NCI-H345 treated with DMSO at 0.1 percent for 48 hours (cell line): Measurements from ENCODE around the gene TULP4.

Source experiments
- DNase-seq: peaks from one replicate; lab custom pipeline; 2025; ENCODE audit not compliant: unreplicated experiment; lab: John Stamatoyannopoulos, UW

TULP4 gene

GRCh38 chr6:158357570-158358216, 45.4 kb downstream of the TULP4 start:
- no peak for DNase-seq

- no peak for DNase-seq
Measured at GRCh38 chr6:158358450-158359077, 46.3 kb downstream of the TULP4 start.

GRCh38 chr6:158361068-158361467, 48.8 kb downstream of the TULP4 start:
- no peak for DNase-seq

- DNase-seq = no peak
Measured at GRCh38 chr6:158361961-158362669, 49.9 kb downstream of the TULP4 start.

GRCh38 chr6:158366363-158366762, 54.1 kb downstream of the TULP4 start:
- DNase-seq = no peak

- DNase-seq = no peak
Measured at GRCh38 chr6:158367816-158368215, 55.6 kb downstream of the TULP4 start.

- no peak for DNase-seq
Measured at GRCh38 chr6:158369241-158369640, 57.0 kb downstream of the TULP4 start.

GRCh38 chr6:158370805-158371204, 58.5 kb downstream of the TULP4 start:
- no peak for DNase-seq

- no peak for DNase-seq
Measured at GRCh38 chr6:158371261-158371660, 59.0 kb downstream of the TULP4 start.

GRCh38 chr6:158372574-158372973, 60.3 kb downstream of the TULP4 start:
- no peak for DNase-seq

- no peak for DNase-seq
Measured at GRCh38 chr6:158373214-158373613, 60.9 kb downstream of the TULP4 start.

- DNase-seq = no peak
Measured at GRCh38 chr6:158374020-158374419, 61.8 kb downstream of the TULP4 start.

GRCh38 chr6:158376631-158377081, 64.4 kb downstream of the TULP4 start:
- DNase-seq = no peak

GRCh38 chr6:158377860-158378259, 65.6 kb downstream of the TULP4 start:
- no peak for DNase-seq

- no peak for DNase-seq
Measured at GRCh38 chr6:158379336-158379735, 67.1 kb downstream of the TULP4 start.

- DNase-seq = no peak
Measured at GRCh38 chr6:158381214-158381613, 68.9 kb downstream of the TULP4 start.

GRCh38 chr6:158382491-158382890, 70.2 kb downstream of the TULP4 start:
- DNase-seq = no peak

GRCh38 chr6:158383057-158383456, 70.8 kb downstream of the TULP4 start:
- no peak for DNase-seq

- no peak for DNase-seq
Measured at GRCh38 chr6:158383542-158383941, 71.3 kb downstream of the TULP4 start.

GRCh38 chr6:158384671-158385110, 72.4 kb downstream of the TULP4 start:
- DNase-seq = no peak

- no peak for DNase-seq
Measured at GRCh38 chr6:158387036-158387435, 74.8 kb downstream of the TULP4 start.

GRCh38 chr6:158387578-158387977, 75.3 kb downstream of the TULP4 start:
- no peak for DNase-seq
